ENCODE data around the gene FKBP4. TPM values are rescaled to one million over a fixed set of nuclear protein-coding genes. Genes with fewer than 3 reads are reported as not detected.

The FKBP4 gene
- polyA plus RNA-seq, 1 donor (not counting 4 experiments of a cell fraction or from before 2014, with no cell fraction given), result 80.8 TPM

DNA sequence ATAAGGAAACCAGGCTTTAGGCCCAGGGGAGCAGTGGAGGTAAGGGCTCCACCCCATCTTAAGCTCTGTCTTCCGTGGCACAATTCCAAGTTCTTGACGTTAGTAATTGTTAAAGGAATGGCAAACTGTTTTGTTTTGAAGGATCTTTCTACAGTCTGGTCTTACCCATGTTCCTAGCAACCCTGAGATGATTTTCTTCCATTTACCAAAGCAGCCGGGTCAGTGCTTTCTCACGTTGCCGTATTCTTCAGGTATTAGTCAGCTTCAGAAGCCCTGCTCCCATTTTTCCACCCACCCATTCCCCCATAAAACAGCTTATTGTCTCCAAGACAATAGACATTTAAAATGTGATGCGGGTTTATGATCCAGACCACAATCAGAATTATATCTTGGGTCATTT is 29.8 kb downstream of the FKBP4 start:
- no peak for DNase-seq (ENCODE audit: low read depth, low spot score)
- Histone ChIP-seq H4K20me1 (ENCODE audit: control insufficient read depth, extremely low read depth, insufficient read depth, low read length) (no peaks in the 10 kb centered on the region), H3K4me2 (ENCODE audit: control insufficient read depth, extremely low read depth, insufficient read depth, low read depth, low read length) (no peak overlapping the region), H3K9ac (ENCODE audit: control insufficient read depth, extremely low read depth, insufficient read depth, low read length) (no peak overlapping the region), H3K4me1 (ENCODE audit: control insufficient read depth, extremely low read depth, insufficient read depth, low read length) (no peaks in the 10 kb centered on the region), H3K9me1 (ENCODE audit: control insufficient read depth, extremely low read depth, insufficient read depth, low read length) (no peaks in the 10 kb centered on the region), H3K36me3 (ENCODE audit: control insufficient read depth in 2 of 2, extremely low read depth in 1 of 2, insufficient read depth in 2 of 2, low read length in 2 of 2) (peaks cover 35 to 42% of the 10 kb centered on the region in 2 experiments), H3K27ac (ENCODE audit: control insufficient read depth, insufficient read depth, low read length) (no peak overlapping the region), H3K27me3 (ENCODE audit: control insufficient read depth, extremely low read depth, insufficient read depth, low read length) (no peaks in the 10 kb centered on the region), H3K4me3 (ENCODE audit: control insufficient read depth in 2 of 3, extremely low read depth in 1 of 3, insufficient read depth in 2 of 3, low read depth in 1 of 3, low read length in 3 of 3) (no peak overlapping the region), H2AFZ (ENCODE audit: control insufficient read depth, low read length) (no peak overlapping the region), H3K9me3 (ENCODE audit: control insufficient read depth, low read depth, low read length) (no peaks in the 10 kb centered on the region), H3K79me2 (ENCODE audit: control insufficient read depth, insufficient read depth, low read length) (no peaks in the 10 kb centered on the region)
- TF ChIP-seq EZH2 (IDR thresholded peaks at IDR 0.05; ENCODE audit: low read length), result no peak
- TF ChIP-seq, protein P1, sequence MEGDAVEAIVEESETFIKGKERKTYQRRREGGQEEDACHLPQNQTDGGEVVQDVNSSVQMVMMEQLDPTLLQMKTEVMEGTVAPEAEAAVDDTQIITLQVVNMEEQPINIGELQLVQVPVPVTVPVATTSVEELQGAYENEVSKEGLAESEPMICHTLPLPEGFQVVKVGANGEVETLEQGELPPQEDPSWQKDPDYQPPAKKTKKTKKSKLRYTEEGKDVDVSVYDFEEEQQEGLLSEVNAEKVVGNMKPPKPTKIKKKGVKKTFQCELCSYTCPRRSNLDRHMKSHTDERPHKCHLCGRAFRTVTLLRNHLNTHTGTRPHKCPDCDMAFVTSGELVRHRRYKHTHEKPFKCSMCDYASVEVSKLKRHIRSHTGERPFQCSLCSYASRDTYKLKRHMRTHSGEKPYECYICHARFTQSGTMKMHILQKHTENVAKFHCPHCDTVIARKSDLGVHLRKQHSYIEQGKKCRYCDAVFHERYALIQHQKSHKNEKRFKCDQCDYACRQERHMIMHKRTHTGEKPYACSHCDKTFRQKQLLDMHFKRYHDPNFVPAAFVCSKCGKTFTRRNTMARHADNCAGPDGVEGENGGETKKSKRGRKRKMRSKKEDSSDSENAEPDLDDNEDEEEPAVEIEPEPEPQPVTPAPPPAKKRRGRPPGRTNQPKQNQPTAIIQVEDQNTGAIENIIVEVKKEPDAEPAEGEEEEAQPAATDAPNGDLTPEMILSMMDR (optimal IDR thresholded peaks at IDR 0.05 in 1 of 3, IDR thresholded peaks at IDR 0.05 in 1 of 3, conservative IDR thresholded peaks at IDR 0.05 in 1 of 3; ENCODE audit: extremely low read depth in 1 of 3, insufficient read depth in 2 of 3, low read length in 3 of 3), result no peak
- FAIRE-seq, result no peak
- dilution Hi-C loops (cut with MboI; ENCODE audit: extremely low pct_ligation_motif_present, low sequenced_read_pairs), result no loop called here

DNA sequence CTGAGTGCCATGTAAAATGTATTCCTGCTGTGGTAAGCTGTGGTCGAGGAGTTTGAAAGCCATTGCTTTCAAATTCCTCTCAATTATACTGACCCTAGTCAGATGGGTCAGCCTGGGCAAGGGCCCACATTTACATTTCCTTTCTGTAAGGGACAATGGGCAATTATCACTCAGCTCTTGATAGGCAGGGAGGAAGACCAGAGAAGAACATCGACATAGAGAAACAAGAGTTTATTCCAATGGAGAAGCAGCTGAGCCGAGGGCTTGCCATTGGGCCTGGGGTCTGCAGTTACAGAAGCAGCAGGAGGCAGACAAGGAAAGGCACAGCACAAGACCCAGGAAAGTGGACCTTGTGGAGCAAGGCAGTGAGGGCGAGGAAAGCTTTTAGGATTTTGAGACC is 30.4 kb downstream of the FKBP4 start:
- TF ChIP-seq EZH2 (IDR thresholded peaks at IDR 0.05; ENCODE audit: low read length), result no peak
- TF ChIP-seq, protein P1 (optimal IDR thresholded peaks at IDR 0.05 in 1 of 3, IDR thresholded peaks at IDR 0.05 in 1 of 3, conservative IDR thresholded peaks at IDR 0.05 in 1 of 3; ENCODE audit: extremely low read depth in 1 of 3, insufficient read depth in 2 of 3, low read length in 3 of 3), result no peak
- no peaks in the 10 kb centered on the region for H4K20me1 ChIP-seq (ENCODE audit: control insufficient read depth, extremely low read depth, insufficient read depth, low read length)
- H3K9ac ChIP-seq (ENCODE audit: control insufficient read depth, extremely low read depth, insufficient read depth, low read length), result no peak overlapping the region
- FAIRE-seq (no peak), DNase-seq (ENCODE audit: low read depth, low spot score) (no peak)
- H3K4me3 ChIP-seq (ENCODE audit: control insufficient read depth in 2 of 3, extremely low read depth in 1 of 3, insufficient read depth in 2 of 3, low read depth in 1 of 3, low read length in 3 of 3), result no peak overlapping the region
- H3K27ac ChIP-seq (ENCODE audit: control insufficient read depth, insufficient read depth, low read length), result no peak overlapping the region
- H3K79me2 ChIP-seq (ENCODE audit: control insufficient read depth, insufficient read depth, low read length), result no peaks in the 10 kb centered on the region
- dilution Hi-C loops (cut with MboI; ENCODE audit: extremely low pct_ligation_motif_present, low sequenced_read_pairs), result no loop called here
- no peak overlapping the region for H2AFZ ChIP-seq (ENCODE audit: control insufficient read depth, low read length)
- no peak overlapping the region for H3K4me2 ChIP-seq (ENCODE audit: control insufficient read depth, extremely low read depth, insufficient read depth, low read depth, low read length)
- no peaks in the 10 kb centered on the region for H3K9me3 ChIP-seq (ENCODE audit: control insufficient read depth, low read depth, low read length)
- peaks cover 29 to 40% of the 10 kb centered on the region in 2 experiments for H3K36me3 ChIP-seq (ENCODE audit: control insufficient read depth in 2 of 2, extremely low read depth in 1 of 2, insufficient read depth in 2 of 2, low read length in 2 of 2)
- no peaks in the 10 kb centered on the region for H3K27me3 ChIP-seq (ENCODE audit: control insufficient read depth, extremely low read depth, insufficient read depth, low read length)
- H3K4me1 ChIP-seq (ENCODE audit: control insufficient read depth, extremely low read depth, insufficient read depth, low read length), result no peaks in the 10 kb centered on the region
- H3K9me1 ChIP-seq (ENCODE audit: control insufficient read depth, extremely low read depth, insufficient read depth, low read length), result no peaks in the 10 kb centered on the region

Measured in keratinocyte (primary cell).